AG04450 (cell line): ENCODE measurements around the gene ABCF3. TPM values are rescaled to one million over a fixed set of nuclear protein-coding genes. Genes with fewer than 3 reads are reported as not detected.

Source experiments
- CTCF ChIA-PET: fragments of 300-600, 350-600 bp; formaldehyde crosslinking; extraction: SDS; loops from one replicate; lab custom pipeline; 2022; ENCODE audit warnings: antibody characterized with exemption, inconsistent platforms; lab: Charles Lee
- POLR2A ChIA-PET: fragments of 350-600 bp; formaldehyde crosslinking; extraction: SDS; loops from one replicate; lab custom pipeline; 2021; ENCODE audit warnings: antibody characterized with exemption, inconsistent platforms; lab: Yijun Ruan, JAX
- DNase-seq: peaks from one replicate; pipeline ENCODE4 v3.0.0-alpha.2; 2011; ENCODE audit warnings: low read depth, low spot score
- H3K27ac ChIP-seq: one replicate; pipeline ENCODE4 v1.5.1; 2012; ENCODE audit warnings: low read depth, low read length, control low read depth
- H3K27me3 ChIP-seq: one replicate; pipeline ENCODE4 v1.6.0; 2012; ENCODE audit warnings: low read length; ENCODE audit not compliant: control insufficient read depth, insufficient read depth
- H3K4me3 ChIP-seq: 2 replicates; pipeline ENCODE4 v1.5.1; 2011; ENCODE audit warnings: mild to moderate bottlenecking, low read depth, low read length, control low read depth
- H3K9me3 ChIP-seq: 2 replicates; pipeline ENCODE4 v1.5.1; 2012; ENCODE audit warnings: low read length; ENCODE audit not compliant: control insufficient read depth, insufficient read depth
- CTCF ChIP-seq: IDR thresholded peaks from 2 replicates; pipeline ENCODE4 v1.5.1; 2011; ENCODE audit warnings: low read depth, low read length, control low read depth, inconsistent platforms
- polyA plus RNA-seq: library from polyadenylated mRNA; depleted of rRNA; stranded (reverse); fragments of >200 nt; gene quantifications from 2 replicates; pipeline ENCODE4 v1.2.3, GENCODE V29; 2011

The ABCF3 gene
- polyA plus RNA-seq, 1 experiment: 43.1 TPM

GRCh38 chr3:184154885-184155643 is 30.9 kb upstream of the ABCF3 start, which contains the start of gene DVL3:
Gene DVL3, plus strand, starts transcription at chr3:184155377. Its CDS starts 259 bp downstream, at chr3:184155636.
- CTCF ChIA-PET: interaction anchor here (0.7 to 0.9 kb wide), 2 partner anchors 20 to 95 kb away, joined by 3 to 6 read pairs; partner anchors contain the start of gene EIF2B5

GRCh38 chr3:184155644-184156521 is 30.1 kb upstream of the ABCF3 start:
- Histone ChIP-seq H3K27ac (peak overlapping the region; percentile 65), H3K4me3 (peak overlapping the region; percentile 97), H3K9me3 (no peaks in the 10 kb centered on the region; the same call in 1 of the 2 replicates), H3K27me3 (no peaks in the 10 kb centered on the region)
- ChIA-PET POLR2A (interaction anchor here (0.6 to 2.1 kb wide), 9 partner anchors 10 to 296 kb away, joined by 3 to 17 read pairs (median 5); partner anchors contain the start of genes ABCF3 and AP2M1), CTCF (interaction anchor here (0.7 to 0.9 kb wide), 2 partner anchors 21 to 94 kb away, joined by 3 to 6 read pairs; partner anchors contain the start of gene EIF2B5)
- DNase-seq: no peak
- no peak for TF ChIP-seq CTCF

More at GRCh38 chr3:184154885-184155643, 30.9 kb upstream of the ABCF3 start, which contains the start of gene DVL3:
- Histone ChIP-seq H3K4me3 (peak within 1 kb of the TSS; percentile 97), H3K27ac (peak within 1 kb of the TSS; percentile 68), H3K27me3 (no peaks in the 10 kb centered on the region), H3K9me3 (no peaks in the 10 kb centered on the region; the same call in 1 of the 2 replicates)
- POLR2A ChIA-PET: interaction anchor here (0.6 to 2.1 kb wide), 3 partner anchors 10 to 295 kb away, joined by 6 to 17 read pairs (median 9); partner anchors contain the start of gene AP2M1
- no peak for DNase-seq
- no peak for TF ChIP-seq CTCF

- Histone ChIP-seq H3K27ac (peak overlapping the region; percentile 65), H3K9me3 (no peaks in the 10 kb centered on the region; the same call in 1 of the 2 replicates)
Observed at GRCh38 chr3:184156522-184156955, 29.5 kb upstream of the ABCF3 start.

GRCh38 chr3:184157206-184157605 is 28.8 kb upstream of the ABCF3 start:
- DNase-seq: no peak
- POLR2A ChIA-PET: interaction anchor here (0.8 to 2.1 kb wide), 6 partner anchors 11 to 29 kb away, joined by 3 to 17 read pairs (median 5); partner anchors contain the start of genes ABCF3, AP2M1 and EIF2B5
- no peak for TF ChIP-seq CTCF
- CTCF ChIA-PET: interaction anchor here (0.6 to 0.7 kb wide), 2 partner anchors 132 to 273 kb away, joined by 3 to 7 read pairs; no protein-coding TSS in a partner anchor
- H3K27me3 ChIP-seq: no peaks in the 10 kb centered on the region
- H3K27ac ChIP-seq: peak overlapping the region; percentile 65
- peak overlapping the region; percentile 97 for H3K4me3 ChIP-seq
- H3K9me3 ChIP-seq: no peaks in the 10 kb centered on the region; the same call in 1 of the 2 replicates

More at GRCh38 chr3:184156522-184156955, 29.5 kb upstream of the ABCF3 start:
- no peak for TF ChIP-seq CTCF
- H3K4me3 ChIP-seq: peak overlapping the region; percentile 97
- no peak for DNase-seq
- no peaks in the 10 kb centered on the region for H3K27me3 ChIP-seq
- ChIA-PET CTCF (no interaction called here), POLR2A (interaction anchor here (0.7 to 2.1 kb wide), 10 partner anchors 9 to 30 kb away, joined by 3 to 17 read pairs (median 5); partner anchors contain the start of genes ABCF3, AP2M1 and EIF2B5)
